ENCODE data around the gene CAMK2G. TPM values are rescaled to one million over a fixed set of nuclear protein-coding genes. Genes with fewer than 3 reads are reported as not detected.

Gene CAMK2G
- total and polyA plus RNA-seq, 7 donors: 15.8 to 60.3 (median 50.5) TPM

DNA sequence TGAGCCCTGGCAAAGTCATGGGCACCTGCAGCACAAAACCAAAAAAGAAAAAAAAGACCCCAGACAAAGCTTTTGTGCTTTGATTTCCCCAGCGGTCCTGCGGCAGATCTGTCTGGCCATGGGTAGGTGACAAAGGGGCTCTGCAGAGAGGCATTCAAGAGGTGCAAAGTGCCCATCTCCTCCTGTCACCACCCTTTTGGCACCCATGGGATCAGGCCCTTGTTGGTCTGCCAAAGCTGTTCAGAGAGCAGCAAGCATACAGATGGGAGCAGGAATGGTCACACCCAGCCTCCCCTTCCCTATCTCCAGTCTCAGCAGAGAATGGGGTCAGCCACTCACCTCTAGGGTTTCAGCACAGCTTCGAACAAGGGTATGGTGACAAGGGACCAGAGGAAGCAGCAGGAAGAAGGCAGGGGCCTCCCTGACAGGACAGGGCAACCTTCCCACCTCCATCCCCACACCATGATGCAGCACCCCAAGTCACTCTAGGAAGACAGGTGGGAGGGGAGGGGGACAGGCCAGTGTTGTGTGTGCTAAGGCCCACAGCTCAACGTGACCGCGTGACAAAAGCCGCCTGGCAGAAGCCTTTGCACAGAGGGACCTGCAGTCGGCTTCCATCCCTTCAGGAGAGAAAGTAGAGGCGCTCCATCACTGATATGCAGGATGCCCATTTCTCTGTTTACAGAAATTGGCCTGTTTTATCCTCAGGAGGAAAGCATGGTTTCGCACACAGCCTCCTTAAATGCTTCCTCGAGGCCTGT, 6.3 kb downstream of the CAMK2G start:
- Histone ChIP-seq H3K36me3 (ENCODE audit: insufficient read depth in 1 of 2, low read depth in 1 of 2) (peaks cover 0 to 15% of the 10 kb centered on the region in 2 donors), H3K4me3 (peak overlapping the region; percentile 2), H3K4me1 (peaks cover 82% of the 10 kb centered on the region), H3K27me3 (ENCODE audit: insufficient read depth in 3 of 3, low read length in 2 of 3) (no peaks in the 10 kb centered on the region), H3K9me3 (no peaks in the 10 kb centered on the region), H3K27ac (peak overlapping the region; percentile 67)
- 46 to 73% (median 54%) methylated on average over 11 of the region's 11 CpGs for WGBS, 3 donors
- ATAC-seq (peak in 2 of 4 donors; percentile 7 to 14), DNase-seq (no peak)
- intact Hi-C loops (cut with DNase I): no loop called here
- TF ChIP-seq CTCF (IDR thresholded peaks at IDR 0.05): no peak

- Histone ChIP-seq H3K36me3 (ENCODE audit: insufficient read depth in 1 of 2, low read depth in 1 of 2) (peaks cover 0 to 15% of the 10 kb centered on the region in 2 donors), H3K4me3 (peak overlapping the region; percentile 2), H3K27ac (peak overlapping the region; percentile 67), H3K9me3 (no peaks in the 10 kb centered on the region), H3K4me1 (peaks cover 79% of the 10 kb centered on the region), H3K27me3 (ENCODE audit: insufficient read depth in 3 of 3, low read length in 2 of 3) (no peaks in the 10 kb centered on the region)
- ATAC-seq: peak in 3 of 4 donors; percentile 12 to 25 (median 13)
- intact Hi-C loops (cut with DNase I): no loop called here
- no peak for TF ChIP-seq CTCF (IDR thresholded peaks at IDR 0.05)
- no peak for DNase-seq
- WGBS, 3 donors: 18 to 41% (median 24%) methylated on average over 10 of the region's 10 CpGs
These were observed 7.1 kb downstream of the CAMK2G start for GRCh38 chr10:73867126-73867807.

DNA sequence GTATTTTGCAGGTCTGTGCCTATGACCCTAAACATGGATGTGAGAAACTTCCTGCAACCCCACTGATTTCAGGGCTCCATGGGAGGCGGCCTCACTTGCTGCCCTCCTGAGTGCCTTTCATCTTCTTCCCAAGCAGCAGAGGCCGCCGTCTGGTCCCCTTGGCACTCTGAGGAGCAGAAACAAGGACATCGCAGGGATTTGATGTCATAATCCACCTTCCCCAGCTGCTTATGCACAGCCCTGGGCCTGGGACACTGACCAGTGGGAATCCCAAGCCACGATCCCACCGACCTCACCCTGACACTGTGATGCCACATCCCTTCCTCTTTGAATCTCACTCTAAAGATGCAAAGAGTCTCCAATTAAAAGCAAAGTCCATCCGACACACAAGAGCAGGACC, 7.7 kb downstream of the CAMK2G start:
- H3K4me3 ChIP-seq: no peak overlapping the region
- peaks cover 0 to 15% of the 10 kb centered on the region in 2 donors for H3K36me3 ChIP-seq (ENCODE audit: insufficient read depth in 1 of 2, low read depth in 1 of 2)
- ATAC-seq (no peak), DNase-seq (no peak)
- 61 to 76% (median 62%) methylated on average over 7 of the region's 7 CpGs for WGBS, 3 donors
- intact Hi-C loops (cut with DNase I): no loop called here
- no peak for TF ChIP-seq CTCF (IDR thresholded peaks at IDR 0.05)
- H3K9me3 ChIP-seq: no peaks in the 10 kb centered on the region
- peaks cover 73% of the 10 kb centered on the region for H3K4me1 ChIP-seq
- H3K27me3 ChIP-seq (ENCODE audit: insufficient read depth in 3 of 3, low read length in 2 of 3): no peaks in the 10 kb centered on the region
- H3K27ac ChIP-seq: peak overlapping the region; percentile 67

DNA sequence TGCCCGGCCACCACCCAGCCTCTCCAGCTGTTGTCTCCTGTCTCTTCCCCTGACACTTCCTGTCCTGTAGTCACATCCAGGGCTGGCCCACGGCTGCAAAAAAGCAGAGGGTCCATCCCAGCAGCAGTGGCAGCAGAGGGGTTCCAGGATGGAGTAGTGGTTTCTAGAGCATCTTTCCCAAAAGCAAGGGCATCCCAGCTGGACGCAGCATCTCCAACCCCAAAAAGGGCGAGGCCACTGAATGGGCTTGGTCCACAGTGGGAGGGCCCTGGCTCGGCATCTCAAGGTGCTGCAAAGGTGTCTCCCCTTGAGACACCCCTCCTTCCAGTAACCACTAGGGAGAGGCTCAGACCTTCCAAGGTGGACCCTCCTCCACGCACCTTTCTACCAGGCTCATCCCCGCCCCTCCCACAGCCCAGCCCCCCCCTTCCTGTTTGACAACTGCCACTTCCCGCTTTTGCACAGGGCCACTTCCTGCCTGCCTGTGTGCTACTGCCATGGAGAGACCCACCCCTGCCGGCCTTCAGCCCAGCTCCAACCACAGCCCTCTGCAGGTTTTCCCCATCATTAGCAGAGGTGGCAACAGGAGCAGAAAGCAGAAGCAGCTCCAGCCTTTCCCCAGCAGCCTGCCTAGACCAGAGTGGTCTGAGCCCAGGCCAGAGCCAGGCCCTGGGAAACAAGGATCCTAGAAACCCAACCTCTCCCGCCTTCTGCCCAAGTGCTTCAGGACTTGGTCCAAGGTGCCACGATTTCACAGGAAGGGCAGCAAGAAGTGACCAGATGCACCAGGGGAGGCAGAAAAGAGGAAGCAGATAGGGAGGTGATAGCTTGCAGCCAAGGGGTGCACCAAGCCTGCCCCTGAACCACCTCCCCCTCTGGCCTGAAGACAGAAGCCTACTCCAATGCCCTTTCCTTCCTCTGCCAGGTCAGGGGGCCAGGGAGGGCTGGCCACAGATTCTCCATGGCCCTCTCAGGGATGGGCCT, 8.6 kb downstream of the CAMK2G start:
- peak overlapping the region; percentile 67 for H3K27ac ChIP-seq
- no peak for TF ChIP-seq CTCF (IDR thresholded peaks at IDR 0.05)
- H3K4me3 ChIP-seq: no peak overlapping the region
- intact Hi-C loops (cut with DNase I): no loop called here
- H3K9me3 ChIP-seq: no peaks in the 10 kb centered on the region
- peak in 2 of 4 donors; percentile 18 to 20 for ATAC-seq
- H3K4me1 ChIP-seq: peaks cover 65% of the 10 kb centered on the region
- no peaks in the 10 kb centered on the region for H3K27me3 ChIP-seq (ENCODE audit: insufficient read depth in 3 of 3, low read length in 2 of 3)
- WGBS, 3 donors: 42 to 55% (median 48%) methylated on average over 11 of the region's 11 CpGs
- H3K36me3 ChIP-seq (ENCODE audit: insufficient read depth in 1 of 2, low read depth in 1 of 2): peaks cover 0 to 16% of the 10 kb centered on the region in 2 donors
- no peak for DNase-seq
